Liver (tissue), 9 donors: ENCODE results near the gene HSPA9. TPM values are rescaled to one million over a fixed set of nuclear protein-coding genes. Genes with fewer than 3 reads are reported as not detected.

ENCODE experiments used
- DNase-seq: peaks from one replicate; pipeline ENCODE4 v3.0.0-alpha.2; 2017; ENCODE audit warnings: low spot score
- H3K27ac ChIP-seq, 2 donors: one replicate each; pipeline ENCODE4 v1.7.0; 2013; ENCODE audit warnings: inconsistent platforms in 2 of 2, low read length in 2 of 2, control low read depth in 1 of 2, low read depth in 1 of 2, mild to moderate bottlenecking in 1 of 2
- H3K27me3 ChIP-seq, 4 donors: one replicate each; pipeline versions ENCODE4 v1.6.1 to v1.7.0; 2013; ENCODE audit warnings: low read length in 3 of 4, inconsistent platforms in 1 of 4, mild to moderate bottlenecking in 1 of 4, moderate library complexity in 1 of 4; ENCODE audit not compliant: control insufficient read depth in 4 of 4, insufficient read depth in 4 of 4
- H3K36me3 ChIP-seq, 4 donors: one replicate each; pipeline versions ENCODE4 v1.6.1 to v1.7.0; 2013; ENCODE audit warnings: low read length in 3 of 4, mild to moderate bottlenecking in 3 of 4, low read depth in 1 of 4, moderate library complexity in 1 of 4; ENCODE audit not compliant: control insufficient read depth in 4 of 4, insufficient read depth in 3 of 4
- H3K4me1 ChIP-seq, 4 donors: one replicate each; pipeline versions ENCODE4 v1.6.1 to v1.7.0; 2013; ENCODE audit warnings: low read length in 3 of 4, mild to moderate bottlenecking in 3 of 4, moderate library complexity in 1 of 4; ENCODE audit not compliant: control insufficient read depth in 4 of 4, insufficient read depth in 4 of 4
- H3K4me3 ChIP-seq, 3 donors: one replicate each; pipeline versions ENCODE4 v1.6.1 to v1.7.0; 2013; ENCODE audit warnings: low read length in 3 of 3, control low read depth in 1 of 3, low read depth in 1 of 3, mild to moderate bottlenecking in 1 of 3
- H3K9ac ChIP-seq, 2 donors: one replicate each; pipeline ENCODE4 v1.7.0; 2013; ENCODE audit warnings: low read length in 2 of 2, mild to moderate bottlenecking in 2 of 2, moderate library complexity in 2 of 2, control low read depth in 1 of 2, low read depth in 1 of 2
- H3K9me3 ChIP-seq, 4 donors: one replicate each; pipeline versions ENCODE4 v1.6.1 to v1.7.0; 2013; ENCODE audit warnings: low read length in 3 of 4; ENCODE audit not compliant: control insufficient read depth in 4 of 4
- EGR1 ChIP-seq, 2 donors: IDR thresholded peaks; 2 replicates each; pipeline ENCODE4 v1.6.1; 2016 to 2018; ENCODE audit warnings: antibody characterized with exemption in 2 of 2, low read depth in 2 of 2
- FOXA2 ChIP-seq: IDR thresholded peaks from 2 replicates; pipeline ENCODE4 v1.6.1; 2016; ENCODE audit warnings: antibody characterized with exemption
- GABPA ChIP-seq, 2 donors: IDR thresholded peaks in 1 of 2; conservative IDR thresholded peaks in 1 of 2; 2 replicates each; pipeline ENCODE4 v1.6.1; 2016; ENCODE audit warnings: antibody characterized with exemption in 2 of 2, mild to moderate bottlenecking in 1 of 2, moderate library complexity in 1 of 2
- HNF4A ChIP-seq, 2 donors: conservative IDR thresholded peaks; 2 replicates each; pipeline ENCODE4 v1.6.1; 2016; ENCODE audit warnings: antibody characterized with exemption in 2 of 2, mild to moderate bottlenecking in 2 of 2
- HNF4G ChIP-seq: IDR thresholded peaks from 2 replicates; pipeline ENCODE4 v1.6.1; 2016; ENCODE audit warnings: antibody characterized with exemption
- JUND ChIP-seq, 2 donors: IDR thresholded peaks; 2 replicates each; pipeline ENCODE4 v1.6.1; 2016; ENCODE audit warnings: antibody characterized with exemption in 2 of 2
- NR2F2 ChIP-seq: IDR thresholded peaks from 2 replicates; pipeline ENCODE4 v1.6.1; 2016; ENCODE audit warnings: antibody characterized with exemption
- RAD21 ChIP-seq, 2 donors: IDR thresholded peaks; 2 replicates each; pipeline ENCODE4 v1.6.1; 2016; ENCODE audit warnings: antibody characterized with exemption in 2 of 2, mild to moderate bottlenecking in 2 of 2
- RXRA ChIP-seq, 2 donors: IDR thresholded peaks; 2 replicates each; pipeline ENCODE4 v1.6.1; 2017 to 2018; ENCODE audit warnings: antibody characterized with exemption in 2 of 2, mild to moderate bottlenecking in 1 of 2
- SP1 ChIP-seq: IDR thresholded peaks from 2 replicates; pipeline ENCODE4 v1.6.1; 2018; ENCODE audit warnings: antibody characterized with exemption, mild to moderate bottlenecking
- TAF1 ChIP-seq: conservative IDR thresholded peaks from 2 replicates; pipeline ENCODE4 v1.6.1; 2016; ENCODE audit warnings: antibody characterized with exemption, mild to moderate bottlenecking
- YY1 ChIP-seq: IDR thresholded peaks from 2 replicates; pipeline ENCODE4 v1.6.1; 2016; ENCODE audit warnings: antibody characterized with exemption, mild to moderate bottlenecking
- WGBS: extraction: QIAGEN DNeasy Blood & Tissue Kit; methylation state at CpG from one replicate; pipeline ENCODE4 v1.1.7; 2013; 5-methylcytosine and 5-hydroxymethylcytosine counted together
- polyA plus RNA-seq, 2 donors: library from polyadenylated mRNA; stranded (reverse) in 1 of 2; unstranded in 1 of 2; fragments of 200-250 nt in 1 of 2; fragments of >200 nt in 1 of 2; fragmentation: Nextera tagmentation in 1 of 2; extraction: Ambion mirVana in 1 of 2; gene quantifications; one replicate each; pipeline versions ENCODE4 v1.2.1 to v1.2.3, GENCODE V29; 2013 to 2015
- total RNA-seq, 2 donors: library from RNA; depleted of rRNA; stranded (reverse); fragments of >200 nt; gene quantifications; one replicate each; pipeline ENCODE4 v1.2.3, GENCODE V29; 2014
- TF ChIP-seq, protein P1 (sequence below): IDR thresholded peaks from 2 replicates; pipeline ENCODE4 v1.6.1; 2016; ENCODE audit warnings: antibody characterized with exemption
- TF ChIP-seq, protein P2 (sequence below): IDR thresholded peaks from 2 replicates; pipeline ENCODE4 v1.6.1; 2016; ENCODE audit warnings: antibody characterized with exemption
- TF ChIP-seq, protein P3 (sequence below): IDR thresholded peaks from 2 replicates; pipeline ENCODE4 v1.6.1; 2016; ENCODE audit warnings: antibody characterized with exemption, mild to moderate bottlenecking
- donor health status: healthy.
- donor health status: healthy.
- donor health status: healthy.
- donor health status: healthy.
- donor health status: healthy.

Gene HSPA9
- total and polyA plus RNA-seq, 4 donors, result 221 to 378 (median 238) TPM

DNA sequence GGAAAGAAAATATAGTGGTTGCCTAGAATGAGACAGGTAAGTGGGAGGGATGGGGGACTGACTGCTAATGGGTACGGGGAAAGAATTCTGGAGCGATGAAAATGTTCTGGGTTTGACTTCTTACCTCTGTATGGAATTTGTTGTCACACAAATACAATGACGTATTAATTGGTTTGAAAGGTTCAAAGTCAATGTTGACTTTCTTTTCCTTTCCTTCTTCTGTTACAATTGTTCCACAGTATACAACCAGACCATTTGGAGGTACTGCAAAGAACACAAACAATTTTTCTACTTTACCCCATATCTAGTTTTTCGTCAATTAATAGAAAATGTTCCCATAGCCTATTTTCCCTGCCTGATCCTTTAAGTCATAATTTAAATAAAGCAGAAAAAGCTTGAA is 57.8 kb downstream of the HSPA9 start:
- H3K4me1 ChIP-seq, result peaks cover 3 to 6% (median 3%) of the 10 kb centered on the region in 4 donors
- no peaks in the 10 kb centered on the region for H3K9me3 ChIP-seq
- H3K27ac ChIP-seq, result no peak overlapping the region
- H3K27me3 ChIP-seq, result no peaks in the 10 kb centered on the region
- no peak for DNase-seq
- TF ChIP-seq HNF4A (conservative IDR thresholded peaks at IDR 0.05) (peak; percentile 48 to 73), SP1 (peak; percentile 46), NR2F2 (no peak), HNF4G (peak; percentile 15)
- TF ChIP-seq, protein P1, sequence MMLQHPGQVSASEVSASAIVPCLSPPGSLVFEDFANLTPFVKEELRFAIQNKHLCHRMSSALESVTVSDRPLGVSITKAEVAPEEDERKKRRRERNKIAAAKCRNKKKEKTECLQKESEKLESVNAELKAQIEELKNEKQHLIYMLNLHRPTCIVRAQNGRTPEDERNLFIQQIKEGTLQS, result no peak
- TF ChIP-seq, protein P2, sequence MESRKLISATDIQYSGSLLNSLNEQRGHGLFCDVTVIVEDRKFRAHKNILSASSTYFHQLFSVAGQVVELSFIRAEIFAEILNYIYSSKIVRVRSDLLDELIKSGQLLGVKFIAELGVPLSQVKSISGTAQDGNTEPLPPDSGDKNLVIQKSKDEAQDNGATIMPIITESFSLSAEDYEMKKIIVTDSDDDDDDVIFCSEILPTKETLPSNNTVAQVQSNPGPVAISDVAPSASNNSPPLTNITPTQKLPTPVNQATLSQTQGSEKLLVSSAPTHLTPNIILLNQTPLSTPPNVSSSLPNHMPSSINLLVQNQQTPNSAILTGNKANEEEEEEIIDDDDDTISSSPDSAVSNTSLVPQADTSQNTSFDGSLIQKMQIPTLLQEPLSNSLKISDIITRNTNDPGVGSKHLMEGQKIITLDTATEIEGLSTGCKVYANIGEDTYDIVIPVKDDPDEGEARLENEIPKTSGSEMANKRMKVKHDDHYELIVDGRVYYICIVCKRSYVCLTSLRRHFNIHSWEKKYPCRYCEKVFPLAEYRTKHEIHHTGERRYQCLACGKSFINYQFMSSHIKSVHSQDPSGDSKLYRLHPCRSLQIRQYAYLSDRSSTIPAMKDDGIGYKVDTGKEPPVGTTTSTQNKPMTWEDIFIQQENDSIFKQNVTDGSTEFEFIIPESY, result no peak
- peaks cover 7 to 43% (median 32%) of the 10 kb centered on the region in 4 donors for H3K36me3 ChIP-seq
- H3K4me3 ChIP-seq, result no peak overlapping the region
- WGBS, result 66% methylated on average over 4 of the region's 4 CpGs
- H3K9ac ChIP-seq, result no peak overlapping the region

DNA sequence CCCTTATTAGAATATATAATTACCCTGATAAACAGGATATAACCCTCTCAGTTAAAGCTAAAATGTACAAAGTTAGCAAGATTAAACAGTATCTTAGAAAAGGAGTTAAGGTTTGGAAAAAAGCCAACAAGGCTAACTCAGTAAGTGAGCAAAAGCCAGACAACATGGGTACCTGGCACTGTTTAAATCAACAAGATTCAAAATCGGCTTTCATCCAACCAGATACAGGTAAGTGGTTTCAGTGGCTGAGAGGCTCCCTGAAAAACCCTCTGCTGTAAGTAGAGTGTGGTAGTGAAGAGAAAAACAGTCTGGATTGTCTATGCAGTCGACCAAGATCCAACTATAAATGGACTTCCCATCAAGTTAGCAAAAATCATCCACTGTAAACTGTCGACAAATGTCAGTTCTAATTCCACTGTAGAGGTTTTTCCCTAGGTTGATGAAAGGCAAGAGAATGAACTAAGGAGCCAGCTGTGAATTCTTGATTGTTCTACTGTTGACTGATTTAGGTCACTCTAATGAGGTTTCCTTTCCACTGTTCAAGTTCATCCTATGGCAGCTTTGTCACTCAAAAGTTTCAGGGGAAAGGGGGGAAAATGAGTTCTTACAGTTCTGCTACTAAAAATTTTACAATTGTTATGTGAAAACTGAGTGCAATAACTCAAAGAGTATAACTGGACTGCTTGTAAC is 59.5 kb downstream of the HSPA9 start:
- TF ChIP-seq YY1 (no peak), EGR1 (IDR thresholded peaks at IDR 0.05; ENCODE audit: low read depth in 2 of 2) (no peak), JUND (IDR thresholded peaks at IDR 0.05) (no peak), TAF1 (no peak), NR2F2 (no peak), GABPA (IDR thresholded peaks at IDR 0.05 in 1 of 2, conservative IDR thresholded peaks at IDR 0.05 in 1 of 2) (no peak), RXRA (IDR thresholded peaks at IDR 0.05) (no peak), HNF4G (no peak), HNF4A (conservative IDR thresholded peaks at IDR 0.05) (no peak), RAD21 (IDR thresholded peaks at IDR 0.05) (no peak), FOXA2 (no peak)
- TF ChIP-seq, protein P1, result no peak
- TF ChIP-seq, protein P3, sequence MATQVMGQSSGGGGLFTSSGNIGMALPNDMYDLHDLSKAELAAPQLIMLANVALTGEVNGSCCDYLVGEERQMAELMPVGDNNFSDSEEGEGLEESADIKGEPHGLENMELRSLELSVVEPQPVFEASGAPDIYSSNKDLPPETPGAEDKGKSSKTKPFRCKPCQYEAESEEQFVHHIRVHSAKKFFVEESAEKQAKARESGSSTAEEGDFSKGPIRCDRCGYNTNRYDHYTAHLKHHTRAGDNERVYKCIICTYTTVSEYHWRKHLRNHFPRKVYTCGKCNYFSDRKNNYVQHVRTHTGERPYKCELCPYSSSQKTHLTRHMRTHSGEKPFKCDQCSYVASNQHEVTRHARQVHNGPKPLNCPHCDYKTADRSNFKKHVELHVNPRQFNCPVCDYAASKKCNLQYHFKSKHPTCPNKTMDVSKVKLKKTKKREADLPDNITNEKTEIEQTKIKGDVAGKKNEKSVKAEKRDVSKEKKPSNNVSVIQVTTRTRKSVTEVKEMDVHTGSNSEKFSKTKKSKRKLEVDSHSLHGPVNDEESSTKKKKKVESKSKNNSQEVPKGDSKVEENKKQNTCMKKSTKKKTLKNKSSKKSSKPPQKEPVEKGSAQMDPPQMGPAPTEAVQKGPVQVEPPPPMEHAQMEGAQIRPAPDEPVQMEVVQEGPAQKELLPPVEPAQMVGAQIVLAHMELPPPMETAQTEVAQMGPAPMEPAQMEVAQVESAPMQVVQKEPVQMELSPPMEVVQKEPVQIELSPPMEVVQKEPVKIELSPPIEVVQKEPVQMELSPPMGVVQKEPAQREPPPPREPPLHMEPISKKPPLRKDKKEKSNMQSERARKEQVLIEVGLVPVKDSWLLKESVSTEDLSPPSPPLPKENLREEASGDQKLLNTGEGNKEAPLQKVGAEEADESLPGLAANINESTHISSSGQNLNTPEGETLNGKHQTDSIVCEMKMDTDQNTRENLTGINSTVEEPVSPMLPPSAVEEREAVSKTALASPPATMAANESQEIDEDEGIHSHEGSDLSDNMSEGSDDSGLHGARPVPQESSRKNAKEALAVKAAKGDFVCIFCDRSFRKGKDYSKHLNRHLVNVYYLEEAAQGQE, result no peak
- TF ChIP-seq, protein P2, result no peak
- 77% methylated on average over 3 of the region's 3 CpGs for WGBS
- no peak for DNase-seq
- Histone ChIP-seq H3K9ac (no peak overlapping the region), H3K9me3 (no peaks in the 10 kb centered on the region), H3K4me1 (peaks cover 0 to 6% (median 2%) of the 10 kb centered on the region in 4 donors), H3K36me3 (peaks cover 7 to 53% (median 39%) of the 10 kb centered on the region in 4 donors), H3K4me3 (no peak overlapping the region), H3K27me3 (no peaks in the 10 kb centered on the region), H3K27ac (no peak overlapping the region)
